K562 (cell line): ENCODE data around the gene SYVN1.
A peak's percentile ranks its signal among the peaks of the same experiment; 100 is the strongest.

Experiments
- ATF3 ChIP-seq, 2 experiments: fragments of 450-650 bp in 1 of 2; sonication (generic) in 1 of 2; formaldehyde crosslinking in 1 of 2; IDR thresholded peaks in 1 of 2; conservative IDR thresholded peaks in 1 of 2; 2 replicates each; pipeline versions ENCODE4 v1.6.1 to v1.8.1; 2016 to 2023; ENCODE audit warnings: mild to moderate bottlenecking in 2 of 2, moderate library complexity in 2 of 2, inconsistent platforms in 1 of 2, missing genetic modification reagents in 1 of 2
- CC2D1A ChIP-seq: fragments of 450-650 bp; IDR thresholded peaks from 2 replicates; pipeline ENCODE4 v1.6.1; 2017; ENCODE audit warnings: mild to moderate bottlenecking
- IFI16 ChIP-seq: fragments of 250-450 bp; sonication (Bioruptor Pico); IDR thresholded peaks from 2 replicates; pipeline ENCODE4 v2.1.2; 2022; ENCODE audit warnings: mild to moderate bottlenecking, inconsistent platforms
- NCOA2 ChIP-seq, 2 experiments: fragments of 450-650 bp; IDR thresholded peaks; 2 replicates each; pipeline ENCODE4 v1.6.1; 2018; ENCODE audit warnings: mild to moderate bottlenecking in 2 of 2, moderate library complexity in 1 of 2; ENCODE audit not compliant: partially characterized antibody in 2 of 2
- NCOR1 ChIP-seq: fragments of 450-650 bp; IDR thresholded peaks from 2 replicates; pipeline ENCODE4 v1.6.1; 2016; ENCODE audit warnings: mild to moderate bottlenecking, moderate library complexity
- RBM22 ChIP-seq: fragments of 200-400 bp; formaldehyde crosslinking; IDR thresholded peaks from 2 replicates; pipeline ENCODE4 v1.6.1; 2018; ENCODE audit warnings: low read length, low read depth; ENCODE audit not compliant: poor library complexity, severe bottlenecking
- ZNF407 ChIP-seq: fragments of 450-650 bp; IDR thresholded peaks from 2 replicates; pipeline ENCODE4 v1.6.1; 2016; ENCODE audit warnings: low read depth
- TF ChIP-seq, protein P1 (sequence below): fragments of 250-450 bp; sonication (Bioruptor Pico); IDR thresholded peaks from 2 replicates; pipeline ENCODE4 v1.5.0; 2020; ENCODE audit warnings: mild to moderate bottlenecking, borderline replicate concordance
- TF ChIP-seq, protein P2 (sequence below): sonication (generic); IDR thresholded peaks from 2 replicates; pipeline ENCODE4 v1.6.1; 2016

- peak; percentile 63 for TF ChIP-seq NCOR1
- TF ChIP-seq ZNF407 = no peak
- no peak for TF ChIP-seq CC2D1A
- no peak for TF ChIP-seq NCOA2 (IDR thresholded peaks at IDR 0.05; ENCODE audit: partially characterized antibody in 2 of 2)
- TF ChIP-seq RBM22 = no peak
- no peak for TF ChIP-seq ATF3 (IDR thresholded peaks at IDR 0.05)
- no peak for TF ChIP-seq ATF3 (CRISPR knock-in tag; conservative IDR thresholded peaks at IDR 0.05)
- TF ChIP-seq, protein P1, sequence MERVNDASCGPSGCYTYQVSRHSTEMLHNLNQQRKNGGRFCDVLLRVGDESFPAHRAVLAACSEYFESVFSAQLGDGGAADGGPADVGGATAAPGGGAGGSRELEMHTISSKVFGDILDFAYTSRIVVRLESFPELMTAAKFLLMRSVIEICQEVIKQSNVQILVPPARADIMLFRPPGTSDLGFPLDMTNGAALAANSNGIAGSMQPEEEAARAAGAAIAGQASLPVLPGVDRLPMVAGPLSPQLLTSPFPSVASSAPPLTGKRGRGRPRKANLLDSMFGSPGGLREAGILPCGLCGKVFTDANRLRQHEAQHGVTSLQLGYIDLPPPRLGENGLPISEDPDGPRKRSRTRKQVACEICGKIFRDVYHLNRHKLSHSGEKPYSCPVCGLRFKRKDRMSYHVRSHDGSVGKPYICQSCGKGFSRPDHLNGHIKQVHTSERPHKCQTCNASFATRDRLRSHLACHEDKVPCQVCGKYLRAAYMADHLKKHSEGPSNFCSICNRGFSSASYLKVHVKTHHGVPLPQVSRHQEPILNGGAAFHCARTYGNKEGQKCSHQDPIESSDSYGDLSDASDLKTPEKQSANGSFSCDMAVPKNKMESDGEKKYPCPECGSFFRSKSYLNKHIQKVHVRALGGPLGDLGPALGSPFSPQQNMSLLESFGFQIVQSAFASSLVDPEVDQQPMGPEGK (CRISPR knock-in tag) = no peak
- TF ChIP-seq IFI16 = no peak
- TF ChIP-seq, protein P2, sequence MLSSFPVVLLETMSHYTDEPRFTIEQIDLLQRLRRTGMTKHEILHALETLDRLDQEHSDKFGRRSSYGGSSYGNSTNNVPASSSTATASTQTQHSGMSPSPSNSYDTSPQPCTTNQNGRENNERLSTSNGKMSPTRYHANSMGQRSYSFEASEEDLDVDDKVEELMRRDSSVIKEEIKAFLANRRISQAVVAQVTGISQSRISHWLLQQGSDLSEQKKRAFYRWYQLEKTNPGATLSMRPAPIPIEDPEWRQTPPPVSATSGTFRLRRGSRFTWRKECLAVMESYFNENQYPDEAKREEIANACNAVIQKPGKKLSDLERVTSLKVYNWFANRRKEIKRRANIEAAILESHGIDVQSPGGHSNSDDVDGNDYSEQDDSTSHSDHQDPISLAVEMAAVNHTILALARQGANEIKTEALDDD = no peak
Observed at GRCh38 chr11:65181569-65182257, 47.4 kb upstream of the SYVN1 start, which contains the start of gene CAPN1.
